Stimulated activated CD4-positive, alpha-beta T cell treated with anti-CD3 and anti-CD28 coated beads, Interleukin-4, amount 100 ng/mL, for 48 hours (primary cell): ENCODE results near the gene ATP6V1G1.
"Not testable (repeated sequence)": the region's sequence is repeated elsewhere in the genome, so short reads cannot be mapped to it uniquely, and the experiment has no call there.

Source experiments
- DNase-seq, 2 donors: peaks; one replicate each; pipeline ENCODE4 v3.0.0-alpha.2; 2020; ENCODE audit warnings: low read depth in 2 of 2

The ATP6V1G1 gene

DNA sequence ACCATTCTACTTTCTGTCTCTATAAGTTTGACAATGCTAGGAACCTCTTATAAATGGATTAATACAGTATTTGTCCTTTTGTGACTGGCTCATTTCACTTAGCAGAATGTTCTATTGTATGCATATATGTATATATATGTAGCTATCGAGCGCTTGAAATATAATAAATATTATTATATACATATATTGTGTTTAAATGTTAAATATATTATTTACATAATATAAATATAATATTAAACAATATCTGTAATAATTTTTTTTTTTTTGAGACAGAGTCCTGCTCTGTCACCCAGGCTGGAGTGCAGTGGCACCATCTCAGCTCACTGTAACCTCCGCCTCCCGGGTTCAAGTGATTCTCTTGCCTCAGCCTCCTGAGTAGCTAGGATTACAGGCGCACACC is 9.4 kb upstream of the ATP6V1G1 start:
- not testable (repeated sequence) for DNase-seq

DNA sequence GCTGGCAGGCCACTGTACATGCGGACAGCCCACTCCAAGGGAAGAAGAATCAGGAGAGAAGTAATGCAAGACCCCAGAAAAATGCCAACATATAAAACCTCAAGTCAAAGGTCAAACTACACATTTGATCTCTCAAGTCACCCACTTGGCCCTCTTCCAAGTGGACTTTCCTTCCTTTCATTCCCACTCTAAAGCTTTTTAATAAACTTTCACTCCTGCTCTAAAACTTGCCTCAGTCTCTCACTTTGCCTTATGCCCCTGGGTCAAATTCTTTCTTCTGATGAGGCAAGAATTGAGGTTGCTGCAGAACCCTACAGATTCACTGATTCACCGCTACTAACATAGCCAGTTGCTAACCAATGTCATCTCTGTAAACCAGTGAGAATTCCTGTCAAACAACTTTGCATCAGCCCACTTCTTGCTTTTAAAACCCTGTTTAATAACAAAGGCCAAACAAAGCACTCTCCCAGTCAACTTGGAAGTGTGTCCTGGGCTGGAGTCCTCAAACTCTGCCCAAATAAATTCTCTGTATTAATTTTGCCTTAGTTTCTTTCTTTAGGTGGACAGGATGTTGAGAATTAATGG is 6.9 kb upstream of the ATP6V1G1 start:
- no peak for DNase-seq

DNA sequence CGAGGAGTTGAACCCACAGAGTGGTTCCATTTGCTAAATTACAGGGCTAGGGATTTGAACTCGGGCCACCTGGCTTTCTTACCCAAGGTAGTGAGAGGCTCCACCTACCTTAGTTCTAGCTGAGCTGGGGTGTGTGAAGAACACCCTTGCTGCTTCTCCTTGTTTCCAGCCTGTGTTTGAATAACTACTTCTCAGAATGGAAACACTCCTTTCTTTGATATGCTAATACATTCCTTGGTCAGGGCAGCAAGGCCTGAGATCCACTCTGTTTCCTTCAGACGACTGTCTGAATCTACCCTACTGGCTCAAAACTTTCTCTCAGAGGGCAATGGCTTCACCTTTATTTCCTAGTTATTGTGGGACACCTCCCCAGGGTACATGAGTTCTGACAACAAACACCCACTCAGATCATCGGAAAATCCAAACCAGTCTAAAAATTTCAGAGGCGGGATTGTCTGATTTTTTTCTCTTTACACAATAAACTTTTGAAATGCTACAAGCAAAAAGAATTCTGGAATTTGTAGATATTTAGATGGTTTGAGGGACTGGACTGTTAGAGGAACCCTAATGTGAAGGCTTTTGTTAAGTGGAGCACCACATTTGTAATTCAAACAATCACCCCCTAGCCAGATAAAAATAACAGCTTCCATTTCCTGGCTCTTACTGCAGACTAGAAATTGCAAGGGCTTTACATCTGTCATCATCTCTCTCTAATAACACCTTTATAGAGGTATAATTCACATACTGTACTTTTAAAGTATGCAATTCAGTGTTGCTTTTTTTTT is 4.0 kb upstream of the ATP6V1G1 start:
- no peak for DNase-seq

DNA sequence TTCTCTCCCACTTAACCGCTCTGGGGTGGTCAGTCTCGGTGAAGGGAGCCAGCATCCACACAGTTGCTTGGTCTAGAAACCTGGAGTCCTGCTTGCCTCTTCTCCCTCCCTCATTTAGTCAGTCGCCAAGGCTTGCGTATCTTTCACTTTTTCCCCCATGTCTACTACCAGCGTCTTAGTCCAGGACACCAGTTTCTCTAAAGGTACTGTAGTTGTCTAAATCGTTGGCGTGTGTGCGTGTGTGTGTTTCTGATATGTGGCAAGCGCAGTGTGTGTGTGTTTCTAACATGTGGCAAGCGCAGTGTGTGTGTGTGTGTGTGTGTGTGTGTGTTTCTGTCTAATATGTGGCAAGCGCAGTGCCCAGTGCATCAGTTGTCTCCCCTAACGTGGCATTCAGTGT is 641 bp downstream of the ATP6V1G1 start:
- no peak for DNase-seq

DNA sequence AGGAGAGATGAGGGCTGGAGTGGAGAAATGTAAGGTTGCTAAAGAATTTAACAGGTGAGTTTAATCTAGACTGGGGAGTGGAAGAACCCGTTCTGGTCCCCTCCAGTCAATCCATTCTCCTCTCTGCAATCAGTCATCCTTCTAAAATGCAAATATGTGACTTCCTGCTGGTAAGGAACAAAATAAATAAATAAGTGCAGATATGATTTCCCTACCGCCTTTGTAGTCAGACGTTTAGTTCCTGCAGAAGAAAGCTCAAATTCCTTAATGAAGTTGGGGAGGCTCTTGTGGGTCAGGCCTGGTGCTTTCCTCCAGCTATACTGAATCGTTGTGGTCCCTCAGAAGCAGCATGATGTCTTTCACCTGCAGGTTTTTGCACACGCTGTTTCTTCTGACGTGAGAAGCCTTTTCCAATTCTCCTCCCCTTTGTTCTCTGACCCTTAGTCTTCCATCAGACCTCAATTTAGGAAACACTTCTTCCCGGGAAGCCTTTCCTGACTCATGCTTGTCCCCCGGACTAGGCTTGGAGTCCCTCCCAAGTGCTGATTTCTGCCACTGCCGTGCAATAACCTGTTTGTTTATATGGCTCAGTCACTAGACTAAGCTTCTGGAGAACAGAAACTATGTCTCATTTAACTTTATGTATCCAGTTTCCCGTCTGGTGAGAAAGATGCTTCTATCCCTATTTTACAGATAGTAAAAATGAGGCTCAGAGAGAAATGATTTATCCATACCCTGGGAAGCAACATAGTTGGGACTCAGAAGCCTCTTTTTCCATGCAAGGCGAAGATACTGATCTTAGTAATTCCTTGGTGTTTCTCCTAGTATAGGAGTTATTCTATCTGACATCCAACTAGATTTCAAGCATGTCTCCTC is 1.3 kb downstream of the ATP6V1G1 start:
- DNase-seq: no peak

DNA sequence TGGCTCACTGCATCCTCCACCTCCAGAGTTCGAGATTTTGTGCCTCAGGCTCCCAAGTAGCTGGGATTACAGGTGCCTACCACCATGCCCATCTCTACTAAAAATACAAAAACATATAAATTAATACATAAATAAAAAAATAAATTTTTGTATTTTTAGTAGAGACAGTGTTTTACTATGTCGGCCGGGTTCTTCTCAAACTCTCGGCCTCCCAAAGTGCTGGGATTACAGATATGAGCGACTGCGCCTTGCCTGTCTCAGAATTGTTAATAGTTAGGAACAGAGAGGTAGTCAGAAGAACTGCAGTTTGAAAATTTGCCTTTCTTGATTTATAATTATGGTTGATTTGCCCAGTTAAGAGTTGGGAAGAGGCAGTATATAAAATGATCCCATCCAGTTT is 2.8 kb downstream of the ATP6V1G1 start:
- DNase-seq: no peak

DNA sequence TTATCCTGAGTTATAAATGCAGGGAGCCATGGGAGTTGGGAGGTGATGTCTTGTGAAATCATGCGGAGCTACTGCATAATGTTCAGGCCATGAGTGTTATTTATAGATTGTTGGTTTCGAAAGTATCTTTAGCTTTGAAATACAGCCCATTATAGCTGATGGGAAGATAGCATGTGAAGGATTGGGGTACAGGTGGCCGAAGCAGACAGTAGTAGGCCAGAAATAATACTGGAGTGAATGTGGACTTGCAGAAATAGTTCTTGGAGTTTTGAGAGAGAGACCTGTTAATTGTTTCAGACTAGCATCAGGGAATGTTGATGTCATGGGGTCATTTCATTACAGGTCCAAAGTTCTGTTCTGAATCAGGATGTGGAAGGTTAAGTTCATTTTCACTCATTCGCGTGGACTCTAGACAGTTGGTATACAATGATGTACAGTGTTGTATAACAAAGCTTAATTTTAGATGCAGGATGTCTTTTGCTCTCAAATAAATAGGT is 3.8 kb downstream of the ATP6V1G1 start:
- no peak for DNase-seq

DNA sequence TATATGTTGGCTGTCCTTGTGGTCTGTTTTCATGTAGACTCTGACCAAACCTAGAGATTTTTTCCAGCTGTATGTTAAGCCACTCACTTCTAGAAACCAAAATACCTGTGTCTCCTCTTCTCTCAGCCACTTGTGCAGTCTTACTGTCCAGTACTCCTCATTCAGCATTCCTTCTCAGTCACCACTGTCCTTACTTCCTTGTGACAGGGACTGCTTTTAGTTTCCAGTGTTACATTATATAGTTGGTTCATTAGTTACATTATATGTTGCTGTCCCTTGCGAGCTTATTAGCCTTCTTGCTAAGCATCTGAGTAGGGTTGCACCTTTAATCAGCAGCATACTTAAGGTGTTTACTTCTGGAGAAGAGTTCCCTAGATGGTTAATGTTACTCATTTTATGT is 4.3 kb downstream of the ATP6V1G1 start:
- no peak for DNase-seq

DNA sequence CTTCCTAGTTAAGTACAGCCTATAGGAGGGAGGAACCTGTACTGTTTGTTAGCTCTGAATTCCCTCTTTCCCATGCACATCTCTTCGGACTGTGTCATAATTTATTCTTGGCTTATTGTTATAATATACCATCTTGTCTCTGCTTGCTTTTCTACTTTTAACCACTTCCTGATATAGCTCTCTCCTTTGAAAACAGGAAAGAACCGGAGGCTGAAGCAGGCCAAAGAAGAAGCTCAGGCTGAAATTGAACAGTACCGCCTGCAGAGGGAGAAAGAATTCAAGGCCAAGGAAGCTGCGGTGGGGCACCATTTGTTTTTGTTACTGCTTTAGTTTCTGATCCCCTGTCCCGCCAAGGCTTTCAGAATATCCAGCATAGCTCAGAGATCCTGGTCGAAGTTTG is 4.8 kb downstream of the ATP6V1G1 start:
- peak; percentile 15 to 25 for DNase-seq

DNA sequence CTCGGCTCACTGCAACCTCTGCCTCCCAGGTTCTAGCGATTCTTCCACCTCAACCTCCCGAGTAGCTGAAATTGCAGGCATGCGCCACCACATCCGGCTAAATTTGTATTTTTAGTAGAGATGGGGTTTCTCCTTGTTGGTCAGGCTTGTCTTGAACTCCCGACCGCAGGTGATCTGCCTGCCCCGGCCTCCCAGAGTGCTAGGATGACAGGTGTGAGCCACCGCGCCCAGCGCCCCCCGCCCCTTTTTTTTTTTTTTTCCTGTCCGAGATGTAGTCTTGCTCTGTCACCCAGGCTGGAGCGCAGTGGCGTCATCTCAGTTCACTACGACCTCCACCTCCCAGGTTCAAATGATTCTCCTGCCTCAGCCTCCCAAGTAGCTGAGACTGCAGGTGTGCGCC is 6.6 kb downstream of the ATP6V1G1 start:
- no peak for DNase-seq

DNA sequence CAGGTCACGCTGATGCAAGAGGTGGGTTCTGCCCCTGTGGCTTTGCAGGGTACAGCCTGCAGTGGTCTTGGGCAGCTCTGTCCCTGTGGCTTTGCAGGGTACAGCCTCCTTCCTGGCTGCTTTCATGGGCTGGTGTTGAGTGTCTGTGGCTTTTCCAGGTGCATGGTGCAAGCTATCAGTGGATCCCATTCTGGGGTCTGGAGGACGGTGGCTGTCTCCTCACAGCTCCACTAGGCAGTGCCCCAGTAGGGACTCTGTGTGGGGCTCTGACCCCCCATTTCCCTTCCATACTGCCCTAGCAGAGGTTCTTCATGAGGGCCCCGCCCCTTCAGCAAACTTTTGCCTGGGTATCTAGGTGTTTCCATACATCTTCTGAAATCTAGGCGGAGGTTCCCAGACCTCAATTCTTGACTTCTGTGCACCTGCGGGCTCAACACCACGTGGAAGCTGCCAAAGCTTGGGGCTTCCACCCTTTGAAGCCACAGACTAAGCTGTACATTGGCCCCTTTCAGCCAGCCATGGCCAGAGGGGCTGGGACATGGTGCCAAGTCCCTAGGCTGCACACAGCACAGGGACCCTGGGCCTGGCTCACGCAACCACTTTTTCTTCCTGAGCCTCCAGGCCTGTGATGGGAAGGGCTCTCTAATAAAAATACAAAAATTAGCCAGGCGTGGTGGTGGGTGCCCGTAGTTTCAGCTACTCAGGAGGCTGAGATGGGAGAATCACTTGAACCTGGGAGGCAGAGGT is 13.1 kb downstream of the ATP6V1G1 start:
- DNase-seq: not testable (repeated sequence)

DNA sequence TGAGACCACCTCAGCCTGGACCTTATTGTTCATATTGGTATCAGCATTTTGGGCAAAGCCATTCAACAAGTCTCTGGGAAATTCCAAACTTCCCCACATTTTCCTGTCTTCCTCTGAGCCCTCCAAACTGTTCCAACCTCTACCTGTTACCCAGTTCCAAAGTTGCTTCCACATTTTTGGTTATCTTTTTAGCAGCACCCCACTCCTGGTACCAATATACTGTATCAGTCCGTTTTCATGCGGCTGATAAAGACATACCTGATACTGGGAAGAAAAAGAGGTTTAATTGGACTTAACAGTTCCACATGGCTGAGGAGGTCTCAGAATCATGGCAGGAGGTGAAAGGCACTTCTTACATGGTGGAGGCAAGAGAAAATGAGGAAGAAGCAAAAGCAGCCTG is 14.2 kb downstream of the ATP6V1G1 start:
- DNase-seq: not testable (repeated sequence)

DNA sequence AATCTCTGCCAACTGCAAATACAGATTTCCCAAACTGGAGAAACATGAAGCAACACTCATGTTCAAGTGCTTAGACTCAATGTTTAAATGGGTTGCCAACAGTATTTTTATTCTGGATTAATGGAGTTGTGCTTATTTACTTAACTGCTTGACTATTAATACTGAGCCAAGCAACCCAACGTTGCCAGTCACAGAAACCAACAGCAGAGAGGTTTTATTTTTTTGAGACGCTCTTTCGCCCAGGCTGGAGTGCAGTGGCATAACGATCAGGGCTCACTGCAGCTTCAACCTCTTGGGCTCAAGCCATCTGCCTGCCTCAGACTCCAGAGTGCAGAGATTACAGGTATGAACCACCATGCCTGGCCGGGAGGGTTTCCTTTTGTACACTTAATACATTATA is 15.1 kb downstream of the ATP6V1G1 start:
- DNase-seq: no peak

DNA sequence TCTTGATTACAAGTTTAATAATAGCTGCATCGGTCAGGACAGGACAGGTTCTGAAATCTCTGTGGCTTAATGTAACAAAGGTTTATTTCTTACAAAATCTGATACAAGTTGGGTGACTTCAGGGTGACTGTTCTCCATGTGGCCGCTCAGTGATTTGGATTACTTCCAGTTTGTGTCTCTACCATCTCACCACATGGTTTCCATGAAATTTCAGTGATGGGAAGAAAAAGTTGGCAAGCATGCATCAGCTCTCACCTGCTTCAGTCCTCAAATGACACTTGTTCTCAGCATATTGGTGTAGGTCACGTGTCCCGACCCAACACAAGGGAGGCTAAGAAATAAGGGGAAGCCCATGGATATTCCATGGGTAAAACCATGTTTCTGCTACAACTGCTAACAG is 15.7 kb downstream of the ATP6V1G1 start:
- DNase-seq: no peak

DNA sequence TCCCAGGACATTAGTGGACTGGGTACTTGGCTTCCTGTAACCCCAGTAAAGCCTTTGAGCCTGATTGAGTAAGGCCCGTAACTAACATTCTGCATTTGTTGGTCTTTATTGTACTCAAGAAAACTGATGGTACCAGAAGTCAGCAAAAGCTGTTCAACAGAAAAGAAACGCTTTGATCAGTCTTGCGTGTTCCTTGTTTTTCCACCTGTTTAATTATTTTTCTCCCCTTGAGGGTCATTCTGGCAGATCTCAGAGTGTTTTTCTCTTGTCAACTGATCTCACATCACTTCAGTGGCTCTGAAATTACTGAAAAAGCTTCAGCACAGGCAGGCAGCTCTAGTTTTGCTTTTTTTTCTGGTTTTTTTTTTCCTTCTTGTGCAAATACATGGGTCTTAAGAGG is 17.4 kb downstream of the ATP6V1G1 start:
- DNase-seq: no peak

DNA sequence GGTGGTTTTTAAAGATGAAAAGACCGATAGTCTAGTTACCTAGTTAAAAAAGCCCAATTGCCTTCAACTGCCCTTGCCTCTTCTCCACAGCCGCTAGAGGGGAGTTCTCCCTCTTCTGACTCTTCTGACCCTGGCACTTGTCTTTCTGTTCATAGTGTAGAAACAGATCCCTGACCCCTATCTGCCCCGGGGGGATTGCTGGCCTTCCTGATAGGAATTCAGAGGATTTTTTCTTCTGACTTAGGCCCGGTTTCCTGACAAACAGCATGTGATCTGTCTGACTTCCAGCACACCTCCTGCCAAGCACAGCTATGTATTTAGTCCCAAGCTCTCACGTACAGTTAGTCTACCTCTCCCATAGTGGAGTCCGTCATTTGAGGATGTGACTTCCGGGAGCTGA is 18.5 kb downstream of the ATP6V1G1 start:
- DNase-seq: no peak

DNA sequence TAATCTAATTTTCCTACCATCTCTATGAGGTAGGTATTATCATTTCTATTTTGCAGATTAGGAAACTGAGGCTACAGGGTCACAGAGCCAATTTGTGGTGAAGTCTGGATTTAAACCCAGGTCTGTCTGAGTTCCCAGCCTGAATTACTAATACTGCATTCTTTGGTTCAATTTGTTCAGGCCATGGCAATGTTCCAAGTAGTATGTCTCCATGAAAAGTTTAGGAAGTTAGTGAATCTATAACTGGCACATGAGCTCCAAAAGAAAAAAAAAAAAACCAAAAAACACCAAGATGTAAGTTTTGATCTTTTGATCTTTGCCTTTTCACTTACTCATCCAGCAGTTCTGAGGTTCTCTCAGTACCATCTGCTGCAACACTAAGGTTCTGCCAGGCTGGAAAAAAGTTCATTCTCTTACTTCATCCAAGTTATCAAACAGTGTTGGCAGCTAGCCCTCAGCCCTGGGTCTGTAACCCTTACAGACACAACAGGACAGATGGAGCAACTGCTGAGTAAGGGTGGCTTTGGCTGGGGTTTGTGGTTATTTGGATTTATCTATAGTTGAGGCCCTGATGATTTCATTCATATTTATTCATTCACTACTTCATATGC is 19.1 kb downstream of the ATP6V1G1 start:
- no peak for DNase-seq

DNA sequence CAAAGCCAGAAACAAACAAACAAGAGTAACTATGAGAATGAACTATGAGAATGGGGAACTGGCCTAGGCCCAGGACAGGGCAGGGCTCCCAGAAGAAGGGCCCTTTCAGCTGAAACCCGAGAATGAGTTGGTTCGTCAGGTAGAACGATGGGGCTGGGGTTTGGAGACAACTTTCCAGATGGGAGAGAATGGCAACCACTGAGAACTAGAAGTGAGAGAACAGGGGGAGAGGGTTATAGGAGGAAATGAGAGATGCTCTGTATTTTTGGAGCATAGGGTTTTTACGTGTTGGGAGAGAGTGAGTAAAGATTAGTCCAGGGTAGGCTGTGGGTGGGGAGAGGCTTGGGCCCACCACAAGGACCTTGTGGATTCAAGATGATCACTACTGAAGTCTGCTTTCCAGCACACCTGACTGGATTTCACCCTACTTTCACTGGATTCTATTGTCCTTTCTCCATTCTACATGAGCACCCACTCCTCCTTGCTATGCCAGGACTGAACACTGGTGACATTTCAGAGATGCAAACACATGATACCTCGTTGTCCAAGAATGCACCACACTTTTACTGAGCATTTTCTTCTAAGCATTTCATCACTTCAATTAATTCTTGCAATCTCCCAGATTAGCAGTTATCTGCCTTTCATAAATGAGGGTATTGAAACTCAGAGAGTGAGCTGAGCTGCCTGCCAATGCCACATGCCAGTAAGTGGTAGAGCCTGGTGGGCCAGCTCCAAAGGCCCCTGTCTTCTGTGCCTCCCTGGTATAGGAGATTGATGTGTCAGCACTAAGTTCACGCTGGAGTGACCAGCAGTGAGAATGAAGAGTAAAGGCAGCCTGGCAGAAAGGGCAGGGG is 20.3 kb downstream of the ATP6V1G1 start:
- DNase-seq: no peak

DNA sequence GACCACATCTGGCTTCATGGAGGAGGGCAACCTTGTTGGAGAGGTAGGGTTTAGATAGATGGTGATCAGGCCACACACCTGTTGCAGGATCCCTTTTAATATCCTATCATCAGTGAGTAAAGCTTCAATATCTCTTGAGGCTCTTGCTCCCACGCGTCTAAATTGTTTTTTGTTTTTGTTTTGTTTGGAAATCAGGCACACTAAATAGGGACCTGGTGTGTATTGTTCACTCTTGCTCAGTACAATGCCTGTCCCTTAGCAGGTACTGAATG is 20.9 kb downstream of the ATP6V1G1 start:
- no peak for DNase-seq

DNA sequence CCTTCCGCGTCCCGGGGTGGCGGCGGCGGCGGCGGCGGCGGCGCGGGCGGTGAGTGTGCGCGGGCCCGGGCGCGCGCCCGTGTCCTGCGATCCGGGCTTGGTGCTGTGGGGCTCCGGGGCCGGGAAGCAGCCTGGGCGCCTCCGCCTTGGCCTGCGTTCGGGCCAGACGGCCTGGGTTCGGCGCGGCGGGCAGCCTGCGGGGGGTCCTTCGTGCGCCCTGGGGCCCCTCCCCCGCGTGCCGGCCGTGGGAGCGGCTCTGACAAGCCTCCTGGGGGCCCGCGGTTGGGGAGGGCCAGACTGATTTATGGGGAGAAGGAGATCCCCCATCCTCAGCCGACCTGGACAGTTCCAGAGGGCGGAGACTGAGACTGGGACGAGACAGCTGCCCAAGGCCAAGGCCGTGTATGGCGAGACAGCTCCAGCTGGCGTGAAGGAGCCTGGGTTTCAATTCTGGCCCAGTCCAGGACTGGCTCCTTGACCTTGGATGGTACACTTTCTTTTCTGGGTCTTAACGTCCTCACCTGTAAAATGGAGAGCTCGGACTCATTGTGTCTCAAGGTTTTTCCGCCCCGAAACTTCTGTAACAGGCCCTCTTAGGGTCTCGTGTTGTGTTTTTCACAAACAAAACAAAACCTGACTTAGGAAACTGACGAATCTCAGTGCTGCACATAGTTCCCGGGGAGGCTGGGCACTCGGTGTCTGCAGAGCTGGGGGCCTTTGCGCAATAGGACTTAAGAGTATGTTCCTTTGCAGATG is 24.1 kb downstream of the ATP6V1G1 start:
- peak; percentile 15 to 37 for DNase-seq
